D341Med (cell line): ENCODE data around the gene TSPAN32.

Source experiments
- DNase-seq: peaks from one replicate; pipeline ENCODE4 v3.0.0; 2012; ENCODE audit warnings: low spot score

The TSPAN32 gene

GRCh38 chr11:2366276-2366675, 64.5 kb downstream of the TSPAN32 start:
- no peak for DNase-seq

- no peak for DNase-seq
Measured at GRCh38 chr11:2366733-2367132, 64.9 kb downstream of the TSPAN32 start.

- no peak for DNase-seq
Measured at GRCh38 chr11:2367266-2368160, 65.7 kb downstream of the TSPAN32 start.
